AML-193 (cell line): Measurements from ENCODE around the gene TSPAN31.
"Not testable (repeated sequence)": the region's sequence is repeated elsewhere in the genome, so short reads cannot be mapped to it uniquely, and the experiment has no call there.

Experiments
- DNase-seq, 2 experiments: peaks; one replicate each; lab custom pipeline; 2025; lab: John Stamatoyannopoulos, UW

TSPAN31 gene

DNA sequence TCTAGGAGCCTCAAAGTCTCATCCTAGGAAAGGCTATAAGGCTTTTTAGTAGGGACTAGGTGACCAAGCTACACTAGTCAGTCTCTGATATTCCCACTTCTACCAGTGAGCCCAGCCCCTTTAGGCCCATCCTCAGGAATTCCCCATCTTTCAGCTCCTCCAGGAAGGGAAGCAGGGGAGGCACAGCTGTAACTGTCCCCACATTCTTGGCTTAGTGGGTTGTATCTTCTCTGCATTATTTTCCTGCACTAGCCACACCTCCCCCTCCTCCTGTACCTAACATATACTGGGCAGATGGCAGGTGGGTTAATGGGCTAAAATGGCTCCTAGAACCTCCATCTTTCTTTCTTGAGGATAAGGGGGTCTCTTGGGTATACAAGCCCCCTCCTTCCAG lies 22.5 kb downstream of the TSPAN31 start:
- no peak for DNase-seq

DNA sequence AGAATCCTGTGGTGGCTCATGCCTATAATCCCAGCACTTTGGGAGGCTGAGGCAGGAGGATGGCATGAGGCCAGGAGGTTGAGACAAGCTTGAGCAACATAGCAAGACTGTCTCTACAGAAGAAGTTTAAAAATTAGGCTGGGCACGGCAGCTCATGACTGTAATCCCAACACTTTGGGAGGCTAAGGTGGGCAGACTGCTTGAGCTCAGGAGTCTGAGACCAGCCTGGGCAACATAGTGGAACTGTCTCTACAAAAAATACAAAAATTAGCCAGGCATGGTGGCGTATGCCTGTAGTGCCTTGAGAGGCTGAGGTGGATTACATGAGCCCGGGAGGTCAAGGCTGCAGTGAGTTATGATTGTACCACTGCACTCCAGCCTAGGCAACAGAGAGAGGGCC lies 23.0 kb downstream of the TSPAN31 start:
- no peak for DNase-seq

DNA sequence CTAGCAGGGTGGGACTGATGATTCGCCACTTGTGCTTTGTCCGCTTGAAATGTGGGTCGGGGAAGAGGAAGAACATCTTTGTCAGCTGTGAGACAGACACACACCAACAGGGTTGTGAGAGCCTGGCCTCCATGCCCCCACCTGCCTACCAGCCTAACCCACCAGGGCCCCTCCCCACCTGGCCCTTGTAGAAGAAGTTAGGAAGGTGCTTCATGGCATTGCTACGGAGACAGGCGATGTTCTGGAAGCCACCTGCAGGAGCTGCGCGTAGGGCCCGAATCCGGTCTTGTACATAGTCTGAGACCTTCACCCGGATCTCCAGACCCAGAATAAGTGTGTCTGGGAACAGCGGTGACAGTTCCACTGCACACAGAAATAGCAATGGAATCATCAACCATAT lies 24.8 kb downstream of the TSPAN31 start:
- no peak for DNase-seq

DNA sequence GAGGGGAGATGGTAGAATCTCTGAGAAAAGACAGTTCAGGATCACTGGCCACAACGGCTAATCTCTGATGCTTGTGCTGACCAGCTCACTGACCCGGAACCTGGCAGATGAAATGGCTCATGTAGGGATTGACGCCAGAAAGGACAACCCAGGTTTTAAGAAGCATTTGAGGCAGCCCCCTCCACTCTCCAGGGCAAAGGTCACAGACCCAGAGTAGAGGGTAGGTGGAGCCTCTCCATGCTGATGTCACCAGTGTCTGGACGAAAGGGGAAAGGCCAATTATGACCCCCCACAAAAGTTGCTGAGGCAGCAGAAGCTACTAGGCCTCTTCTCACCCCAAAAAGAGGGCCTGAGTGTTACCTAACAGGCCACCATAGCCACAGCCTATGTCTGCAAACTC lies 25.9 kb downstream of the TSPAN31 start:
- no peak for DNase-seq

DNA sequence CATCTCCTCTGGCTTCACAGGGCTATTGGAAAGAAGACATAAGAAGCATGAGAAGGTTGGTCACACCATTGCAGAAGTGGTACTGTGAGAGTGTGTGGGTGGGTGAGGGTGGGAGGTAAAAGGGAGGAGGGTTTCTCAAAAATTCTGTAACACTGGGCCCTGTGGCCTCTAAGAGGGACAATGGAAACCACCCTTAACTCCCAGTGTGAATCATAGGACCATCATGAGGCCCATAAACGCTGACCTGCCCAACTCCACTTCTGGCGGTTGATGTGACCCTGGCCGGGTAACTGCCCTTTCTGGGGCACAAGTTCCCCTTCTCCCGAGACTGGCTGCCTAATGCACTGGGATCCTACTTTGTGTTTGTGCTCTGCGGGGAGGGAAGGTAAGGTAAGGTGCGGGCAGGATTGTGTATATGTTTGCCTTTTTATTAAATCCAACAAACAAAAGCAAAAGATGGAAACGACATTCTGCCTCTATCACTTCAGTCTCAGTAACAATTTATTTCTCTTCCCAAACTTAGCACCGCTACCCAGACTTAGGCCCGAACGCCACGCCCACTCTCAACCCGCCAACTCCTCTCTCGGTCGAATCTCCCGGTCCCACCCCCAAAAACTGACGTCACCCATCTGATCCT lies 26.5 kb downstream of the TSPAN31 start:
- peak; percentile 82 to 85 for DNase-seq

DNA sequence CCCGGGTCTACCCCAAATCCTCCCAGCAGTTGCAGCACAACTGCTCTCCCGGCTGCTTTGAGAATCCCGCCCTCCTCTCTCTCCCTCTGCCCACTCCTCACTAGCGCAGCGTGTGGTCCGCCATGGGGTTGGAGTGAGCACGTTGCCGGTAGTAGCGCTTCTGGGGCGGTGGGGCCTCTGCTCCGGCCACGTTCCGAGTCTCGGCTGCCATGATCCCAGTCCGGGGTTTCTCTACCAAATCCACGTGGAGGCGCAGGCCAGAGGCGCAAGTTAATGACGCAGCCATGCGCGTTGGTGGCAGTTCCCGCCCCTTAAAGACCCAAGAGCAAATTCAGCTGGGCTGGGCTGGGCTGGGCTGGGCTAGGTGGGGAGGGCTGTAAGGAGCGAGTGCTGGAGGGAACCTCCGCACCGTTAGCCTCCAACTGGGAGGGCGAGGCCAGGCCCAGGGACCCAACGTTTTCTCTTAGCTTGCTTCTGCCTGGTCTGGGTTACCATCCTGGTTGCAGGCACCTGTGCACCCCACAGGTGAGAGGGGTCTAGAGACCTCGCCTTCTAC lies 27.1 kb downstream of the TSPAN31 start, which contains the start of gene METTL1:
Gene METTL1 (minus strand): TSS at position 233 of the 556 bp plus-strand sequence. CDS start 22 bp downstream, at position 211.
- DNase-seq: peak; percentile 85 to 86

DNA sequence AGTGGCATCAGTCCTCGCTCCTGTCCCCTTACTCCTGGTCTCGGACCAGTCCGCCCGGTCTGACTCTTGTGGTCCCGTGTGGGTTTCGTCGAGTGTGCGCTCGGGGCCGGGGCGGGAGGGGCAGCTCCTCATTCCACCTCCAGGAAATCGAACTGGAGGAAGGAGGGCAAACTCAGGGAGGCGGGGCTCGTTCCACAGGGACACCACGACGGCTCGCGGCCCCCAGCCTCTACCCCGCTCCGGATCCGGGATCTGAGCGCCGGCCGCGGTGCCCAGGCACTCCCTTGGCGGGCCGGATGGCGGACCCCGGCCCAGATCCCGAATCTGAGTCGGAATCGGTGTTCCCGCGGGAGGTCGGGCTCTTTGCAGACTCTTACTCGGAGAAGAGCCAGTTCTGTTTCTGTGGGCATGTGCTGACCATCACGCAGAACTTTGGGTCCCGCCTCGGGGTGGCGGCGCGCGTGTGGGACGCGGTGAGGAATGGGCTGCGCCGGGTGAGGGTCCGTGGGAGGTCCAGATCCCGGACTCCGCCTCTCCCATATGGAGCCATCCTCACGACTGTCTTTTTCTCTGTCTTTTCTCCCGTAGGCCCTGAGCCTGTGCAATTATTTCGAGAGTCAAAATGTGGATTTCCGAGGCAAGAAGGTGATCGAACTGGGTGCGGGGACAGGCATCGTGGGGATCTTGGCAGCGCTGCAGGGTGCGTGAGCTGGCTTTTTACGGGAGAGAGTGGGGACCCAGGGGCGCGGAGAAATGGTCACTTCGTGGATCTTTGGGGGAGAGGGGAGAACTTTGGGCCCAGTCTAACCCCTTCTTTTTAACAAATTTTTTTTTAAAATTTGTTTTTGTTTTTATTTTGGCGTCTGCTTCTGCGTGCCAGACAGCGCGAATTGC lies 27.8 kb downstream of the TSPAN31 start, which contains the start of gene EEF1AKMT3:
Gene EEF1AKMT3 (plus strand): TSS at position 186 of the 894 bp plus-strand sequence. CDS start 111 bp downstream, at position 297.
- peak; percentile 37 to 38 for DNase-seq

DNA sequence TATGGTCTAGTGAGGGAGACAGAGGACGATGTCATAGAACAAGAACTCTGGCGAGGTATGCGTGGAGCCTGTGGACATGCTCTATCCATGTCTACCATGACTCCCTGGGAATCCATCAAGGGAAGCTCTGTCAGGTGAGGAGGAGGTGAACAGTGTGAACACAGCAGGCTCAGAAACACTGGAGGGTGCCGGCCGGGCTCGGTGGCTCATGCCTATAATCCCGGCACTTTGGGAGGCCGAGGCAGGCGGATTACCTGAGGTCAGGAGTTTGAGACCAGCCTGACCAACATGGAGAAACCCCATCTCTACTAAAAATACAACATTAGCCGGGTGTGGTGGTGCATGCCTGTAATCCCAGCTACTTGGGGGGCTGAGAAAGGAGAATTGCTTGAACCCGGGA lies 29.8 kb downstream of the TSPAN31 start:
- not testable (repeated sequence) for DNase-seq

DNA sequence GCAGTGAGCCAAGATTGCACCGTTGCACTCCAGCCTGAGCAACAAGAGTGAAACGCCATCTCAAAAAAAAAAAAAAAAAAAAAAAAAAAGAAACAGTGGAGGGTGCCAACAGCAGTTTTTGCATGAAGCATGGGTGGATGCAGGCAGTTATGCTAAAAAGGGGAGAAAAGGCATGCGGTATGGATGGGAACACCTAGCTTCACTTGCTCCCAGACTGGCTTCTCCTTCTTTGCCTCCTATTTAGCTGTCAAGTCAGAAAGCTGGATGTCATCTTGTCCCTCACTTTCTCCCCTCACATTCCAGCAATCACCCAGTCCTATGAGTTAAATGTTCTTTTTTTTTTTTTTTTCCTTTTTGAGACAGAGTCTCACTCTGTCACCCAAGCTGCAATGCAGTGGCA lies 30.2 kb downstream of the TSPAN31 start:
- DNase-seq: no peak

DNA sequence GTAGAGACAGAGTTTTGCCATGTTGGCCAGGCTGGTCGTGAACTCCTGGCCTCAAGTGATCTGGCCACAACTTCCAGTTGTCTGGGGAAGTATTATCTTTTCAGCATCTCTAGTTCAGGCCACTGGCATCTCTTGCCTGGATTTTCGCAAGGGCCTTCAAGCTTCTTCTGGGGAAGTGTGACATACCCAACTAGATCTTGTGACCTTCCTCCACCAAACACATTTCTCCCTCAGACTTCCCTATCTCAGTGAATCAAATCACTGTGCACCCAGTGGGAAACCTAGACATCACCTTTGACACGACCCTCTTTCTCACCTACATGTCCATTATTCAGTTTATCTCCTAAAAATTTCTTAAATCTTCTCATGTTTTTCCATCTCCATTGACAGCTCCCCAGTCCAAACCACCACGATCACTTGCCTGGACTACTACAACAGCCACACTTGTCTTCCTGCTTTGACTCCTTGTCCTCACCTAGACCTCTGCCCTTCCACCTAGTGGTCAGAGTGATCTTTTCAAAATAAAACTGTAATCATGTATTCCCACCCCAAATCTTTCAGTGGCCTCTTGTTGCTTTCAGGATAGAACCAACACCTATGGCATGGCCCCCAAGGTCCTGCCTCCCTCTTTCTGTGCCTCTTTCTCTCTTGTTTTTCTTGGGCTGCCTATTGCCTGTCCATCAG lies 30.9 kb downstream of the TSPAN31 start:
- peak; percentile 80 to 86 for DNase-seq

DNA sequence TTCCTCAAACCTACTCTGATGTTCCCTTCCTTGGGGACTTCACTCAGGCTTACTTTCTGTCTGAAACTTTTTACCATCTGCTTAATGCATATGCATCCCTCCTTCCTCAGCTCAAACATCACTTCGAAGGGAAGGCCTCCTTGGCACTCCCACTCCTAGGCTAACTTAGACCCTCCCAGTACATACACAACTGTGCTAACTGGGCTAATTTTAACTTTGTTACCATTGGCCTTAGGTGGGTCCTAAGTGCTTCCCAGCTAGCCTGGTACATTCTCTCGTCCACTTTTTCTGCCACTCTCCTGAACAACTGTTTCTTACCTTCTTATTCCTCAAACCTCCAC lies 31.4 kb downstream of the TSPAN31 start:
- DNase-seq: no peak

DNA sequence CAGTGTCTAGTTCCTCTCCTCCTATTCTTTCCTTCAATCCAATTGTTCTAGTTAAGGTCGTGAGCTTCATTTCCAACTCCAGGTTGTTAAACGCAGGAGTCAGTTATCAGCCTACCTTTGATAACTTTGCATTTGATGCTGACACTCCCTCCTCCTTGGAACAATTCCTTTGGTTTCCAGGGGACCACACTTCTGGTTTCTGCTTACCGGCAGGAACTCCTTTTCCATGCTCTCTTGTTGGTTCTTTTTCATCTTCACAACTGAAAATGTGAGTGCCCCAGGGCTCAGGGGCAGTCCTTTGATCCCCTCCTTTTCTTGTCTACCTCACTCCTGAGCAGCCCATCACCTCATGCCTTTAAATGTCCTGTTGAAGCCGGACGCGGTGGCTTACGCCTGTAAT lies 32.5 kb downstream of the TSPAN31 start:
- DNase-seq: no peak

DNA sequence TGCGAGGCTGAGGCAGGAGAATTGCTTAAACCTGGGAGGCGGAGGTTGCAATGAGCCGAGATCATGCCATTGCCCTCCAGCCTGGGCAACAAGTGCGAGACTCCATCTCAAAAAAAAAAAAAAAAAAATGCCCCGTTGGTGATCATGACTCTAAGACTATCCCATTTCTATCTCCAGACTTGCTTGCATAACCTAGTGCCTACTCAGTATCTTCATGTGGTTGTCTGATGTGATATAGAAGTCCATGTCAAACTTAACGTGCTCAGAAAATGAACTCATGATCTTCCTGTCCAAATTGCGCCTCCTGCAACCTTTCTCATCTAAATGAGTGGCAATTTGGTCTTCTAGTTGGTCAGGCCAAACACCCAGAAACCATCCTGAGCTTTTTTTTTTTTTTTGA lies 33.1 kb downstream of the TSPAN31 start:
- no peak for DNase-seq

DNA sequence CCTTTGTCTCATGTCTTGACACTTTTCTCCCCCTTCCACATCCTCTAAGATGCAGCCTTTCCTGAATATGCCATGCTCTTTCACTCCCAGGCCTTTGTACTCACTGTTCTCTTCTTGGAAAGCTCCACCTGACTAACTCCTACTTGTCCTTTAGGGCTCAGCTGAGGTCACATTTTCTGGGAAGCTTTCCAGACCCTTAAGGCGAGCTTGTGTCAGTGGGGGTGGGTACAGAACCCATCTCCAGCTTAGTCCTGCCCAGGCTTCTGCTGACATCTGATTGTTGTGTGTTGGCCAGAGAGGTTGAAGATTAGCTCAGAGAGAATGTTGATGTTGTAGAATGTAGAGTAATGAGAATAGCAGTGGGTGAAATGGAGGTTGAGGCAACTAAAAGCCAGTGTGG lies 34.9 kb downstream of the TSPAN31 start:
- no peak for DNase-seq

DNA sequence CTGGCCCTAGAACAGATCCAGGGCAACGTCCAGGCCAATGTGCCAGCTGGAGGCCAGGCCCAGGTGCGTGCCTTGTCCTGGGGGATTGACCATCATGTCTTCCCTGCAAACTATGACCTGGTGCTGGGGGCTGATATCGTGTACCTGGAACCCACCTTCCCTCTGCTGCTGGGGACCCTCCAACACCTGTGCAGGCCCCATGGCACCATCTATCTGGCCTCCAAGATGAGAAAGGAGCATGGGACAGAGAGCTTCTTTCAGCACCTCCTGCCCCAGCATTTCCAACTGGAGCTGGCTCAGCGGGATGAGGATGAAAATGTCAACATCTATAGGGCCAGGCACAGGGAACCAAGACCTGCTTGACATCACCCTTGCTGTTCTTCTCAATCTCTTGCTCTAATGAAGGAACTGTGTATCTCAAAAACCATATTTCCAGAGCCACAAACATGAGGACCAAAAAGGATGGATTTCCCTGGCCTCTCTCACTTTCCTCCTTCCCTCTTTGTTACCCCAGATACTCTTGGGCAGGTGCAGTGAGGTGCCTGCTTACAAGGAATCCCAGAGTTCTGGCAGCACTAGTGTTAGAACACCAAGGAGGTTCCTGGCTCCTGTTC lies 35.6 kb downstream of the TSPAN31 start:
- no peak for DNase-seq

DNA sequence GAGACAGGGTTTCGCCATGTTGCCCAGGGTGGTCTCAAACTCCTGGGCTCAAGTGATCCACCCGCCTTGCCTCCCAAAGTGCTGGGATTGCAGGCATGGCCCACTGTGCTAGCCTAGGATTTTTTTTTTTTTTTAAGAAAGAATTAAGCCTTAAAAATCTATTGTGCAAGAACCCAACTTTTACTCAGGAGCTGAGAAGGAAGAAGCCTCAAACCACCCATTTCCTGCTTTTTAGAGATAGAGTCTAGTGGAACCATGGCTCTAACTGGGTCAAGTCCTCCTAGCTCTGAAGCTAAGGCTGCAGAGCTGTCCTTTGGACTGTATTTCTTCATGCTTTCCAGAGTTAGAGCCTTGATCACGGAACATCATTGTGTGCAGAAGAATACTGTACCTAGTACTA lies 36.4 kb downstream of the TSPAN31 start:
- peak; percentile 70 for DNase-seq

DNA sequence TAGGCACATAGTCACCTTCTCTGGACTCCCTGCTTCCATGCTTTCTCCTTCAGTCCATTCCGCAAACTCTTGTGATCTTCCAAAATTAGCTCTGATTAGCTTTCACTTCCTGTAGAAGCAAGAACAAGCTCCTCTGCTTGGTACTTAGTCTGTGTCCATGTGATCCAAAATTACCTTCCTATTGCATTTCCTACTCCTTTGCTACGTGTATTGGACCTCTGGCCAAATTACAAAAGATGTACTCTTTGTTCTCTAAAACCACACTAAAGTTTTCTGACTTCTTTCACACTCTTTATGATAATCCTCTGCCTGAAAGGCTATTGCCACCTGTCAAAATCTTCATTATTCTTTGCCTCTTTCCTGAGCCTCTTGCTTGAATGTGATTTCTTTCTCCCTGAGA lies 37.0 kb downstream of the TSPAN31 start:
- no peak for DNase-seq

DNA sequence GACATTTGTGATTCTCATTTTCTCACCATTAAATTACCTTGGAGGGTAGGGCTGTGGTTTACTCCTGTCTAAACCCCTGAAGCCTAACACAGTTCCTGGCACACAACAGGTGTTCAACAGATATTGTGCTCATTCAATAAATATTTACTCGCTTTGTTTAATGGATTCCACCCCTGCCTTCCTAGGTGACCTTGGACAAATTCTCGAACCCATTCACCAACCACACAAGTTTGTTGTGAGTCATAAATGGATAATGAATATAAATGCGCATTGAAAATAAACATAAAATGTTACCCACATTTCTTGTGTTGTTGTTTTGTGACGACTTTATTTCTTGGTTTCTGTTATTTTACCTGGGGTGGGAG lies 37.4 kb downstream of the TSPAN31 start:
- DNase-seq: no peak

DNA sequence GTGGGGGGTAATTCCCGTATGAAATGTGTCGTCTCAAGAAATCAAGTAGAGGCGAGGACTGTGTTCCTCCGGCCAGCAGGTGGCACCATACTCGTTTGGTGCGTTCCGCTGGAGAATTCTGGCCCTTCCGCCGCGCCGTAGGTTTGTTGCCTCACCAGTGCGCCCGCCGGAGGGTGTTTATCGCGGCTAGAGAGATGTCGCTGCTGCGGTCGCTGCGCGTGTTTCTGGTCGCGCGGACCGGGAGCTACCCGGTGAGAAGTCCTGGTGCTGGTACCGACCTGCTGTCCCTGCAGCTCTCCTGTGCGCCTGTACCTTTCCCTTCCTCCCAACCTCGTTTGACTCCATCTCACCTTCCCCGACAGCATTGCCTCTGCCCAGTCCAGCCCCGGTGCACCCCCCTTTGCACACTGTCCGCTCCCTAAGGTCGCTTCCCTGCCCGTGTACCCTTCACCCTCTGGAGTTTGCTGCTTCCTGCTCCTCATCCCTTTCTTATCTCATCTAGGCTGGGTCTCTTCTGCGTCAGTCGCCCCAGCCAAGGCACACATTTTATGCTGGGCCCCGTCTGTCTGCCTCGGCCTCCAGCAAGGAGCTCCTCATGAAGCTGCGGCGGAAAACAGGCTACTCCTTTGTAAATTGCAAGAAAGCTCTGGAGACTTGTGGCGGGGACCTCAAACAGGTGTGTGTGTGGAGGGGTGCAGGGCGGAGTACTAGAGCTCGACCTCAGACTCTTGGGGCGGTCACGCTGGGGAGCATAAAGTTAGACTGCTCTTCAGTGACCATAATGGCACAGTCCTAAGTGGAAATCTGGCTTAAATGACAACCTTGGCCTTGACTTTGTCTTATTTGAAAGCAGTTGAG lies 38.0 kb downstream of the TSPAN31 start, which contains the start of gene TSFM:
Gene TSFM (plus strand): TSS at position 180 of the 858 bp plus-strand sequence. CDS start 15 bp downstream, at position 195.
- peak; percentile 90 for DNase-seq

DNA sequence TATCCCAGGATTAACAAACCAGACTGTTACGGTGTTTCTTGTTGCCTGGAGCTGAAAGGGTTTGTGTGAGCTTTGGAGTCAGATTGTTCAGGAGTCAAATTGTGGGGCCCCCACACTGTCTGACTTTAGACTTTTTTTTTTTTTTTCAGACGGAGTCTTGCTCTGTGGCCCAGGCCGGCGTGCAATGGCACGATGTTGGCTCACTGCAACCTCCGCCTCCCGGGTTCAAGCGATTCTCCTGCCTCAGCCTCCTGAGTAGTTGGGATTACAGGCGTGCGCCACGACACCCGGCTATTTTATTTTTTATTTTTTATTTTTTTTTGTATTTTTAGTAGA lies 38.6 kb downstream of the TSPAN31 start:
- no peak for DNase-seq

DNA sequence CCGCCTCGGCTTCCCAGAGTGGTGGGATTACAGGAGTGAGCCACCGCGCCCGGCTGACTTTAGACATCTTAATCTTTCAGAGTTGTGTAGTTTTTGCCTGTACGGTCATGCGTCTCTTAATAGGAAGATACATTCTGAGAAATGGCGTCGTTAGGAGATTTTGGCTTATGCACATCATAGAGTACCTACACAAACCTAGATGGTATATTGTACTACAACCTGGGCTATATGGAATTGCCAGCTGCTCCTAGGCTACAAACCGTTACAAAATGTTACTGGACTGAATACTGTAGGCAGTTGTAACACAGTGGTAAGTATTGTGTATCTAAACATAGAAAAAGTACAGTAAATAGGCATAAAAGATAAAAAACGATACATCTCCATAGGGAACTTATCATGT lies 39.0 kb downstream of the TSPAN31 start:
- DNase-seq: no peak
